ENCODE data around the gene NR1D1. TPM values are rescaled to one million over a fixed set of nuclear protein-coding genes. Genes with fewer than 3 reads are reported as not detected.

The NR1D1 gene
- total and polyA plus RNA-seq, 8 donors = 4.8 to 17.5 (median 11.3) TPM

GRCh38 chr17:40121181-40122135 is 21.1 kb upstream of the NR1D1 start, which contains the start of gene MSL1:
MSL1 (plus strand) TSS chr17:40121971; CDS start chr17:40122613, 642 bp downstream.
- ATAC-seq = peak; percentile 79 to 91 (median 84)
- Histone ChIP-seq H3K9me3 (no peaks in the 10 kb centered on the region), H3K27ac (peak within 1 kb of the TSS; percentile 77 to 94 (median 86)), H3K27me3 (no peaks in the 10 kb centered on the region), H3K4me3 (peak within 1 kb of the TSS; percentile 79 to 100 (median 96)), H3K4me1 (peaks cover 0 to 13% (median 6%) of the 10 kb centered on the region in 3 donors), H3K36me3 (peaks cover 0 to 4% (median 0%) of the 10 kb centered on the region in 3 donors)
- TF ChIP-seq, protein P1, sequence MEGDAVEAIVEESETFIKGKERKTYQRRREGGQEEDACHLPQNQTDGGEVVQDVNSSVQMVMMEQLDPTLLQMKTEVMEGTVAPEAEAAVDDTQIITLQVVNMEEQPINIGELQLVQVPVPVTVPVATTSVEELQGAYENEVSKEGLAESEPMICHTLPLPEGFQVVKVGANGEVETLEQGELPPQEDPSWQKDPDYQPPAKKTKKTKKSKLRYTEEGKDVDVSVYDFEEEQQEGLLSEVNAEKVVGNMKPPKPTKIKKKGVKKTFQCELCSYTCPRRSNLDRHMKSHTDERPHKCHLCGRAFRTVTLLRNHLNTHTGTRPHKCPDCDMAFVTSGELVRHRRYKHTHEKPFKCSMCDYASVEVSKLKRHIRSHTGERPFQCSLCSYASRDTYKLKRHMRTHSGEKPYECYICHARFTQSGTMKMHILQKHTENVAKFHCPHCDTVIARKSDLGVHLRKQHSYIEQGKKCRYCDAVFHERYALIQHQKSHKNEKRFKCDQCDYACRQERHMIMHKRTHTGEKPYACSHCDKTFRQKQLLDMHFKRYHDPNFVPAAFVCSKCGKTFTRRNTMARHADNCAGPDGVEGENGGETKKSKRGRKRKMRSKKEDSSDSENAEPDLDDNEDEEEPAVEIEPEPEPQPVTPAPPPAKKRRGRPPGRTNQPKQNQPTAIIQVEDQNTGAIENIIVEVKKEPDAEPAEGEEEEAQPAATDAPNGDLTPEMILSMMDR (IDR thresholded peaks at IDR 0.05) = no peak
- DNase-seq = peak; percentile 84 to 96 (median 88)
- WGBS, 2 donors = 1 to 2% methylated on average over 56 to 77 of the region's 82 CpGs
- no peak for FAIRE-seq
- intact Hi-C loops (cut with DNase I) = loop anchor here in 1 of 3 donors (10.0 kb wide), 1 partner anchor 57 kb away; the partner anchor contains the start of gene THRA

DNA sequence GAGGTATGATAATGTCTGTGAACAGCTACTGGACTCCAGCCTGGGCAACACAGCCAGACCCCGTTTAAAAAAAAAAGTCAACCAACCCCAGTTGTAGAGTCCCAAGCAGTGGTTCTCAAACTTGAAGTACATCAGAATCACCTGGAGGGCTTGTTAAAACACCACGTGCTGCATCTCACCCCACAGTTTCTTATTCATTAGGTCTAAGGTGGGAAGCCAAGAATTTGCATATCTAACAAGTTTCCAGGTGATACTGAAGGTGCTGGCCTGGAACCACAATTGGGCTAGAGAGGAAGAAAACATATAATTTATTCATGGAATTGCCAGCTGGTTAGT is 14.7 kb upstream of the NR1D1 start:
- H3K4me3 ChIP-seq = no peak overlapping the region
- 17 to 32% methylated on average over 2 of the region's 2 CpGs for WGBS, 2 donors
- TF ChIP-seq, protein P1 (IDR thresholded peaks at IDR 0.05) = no peak
- no peaks in the 10 kb centered on the region for H3K9me3 ChIP-seq
- peaks cover 43 to 50% (median 46%) of the 10 kb centered on the region in 3 donors for H3K4me1 ChIP-seq
- no peak for DNase-seq
- no peak for ATAC-seq
- no peaks in the 10 kb centered on the region for H3K36me3 ChIP-seq
- no peak for FAIRE-seq
- H3K27me3 ChIP-seq = no peaks in the 10 kb centered on the region
- H3K27ac ChIP-seq = peak overlapping the region; percentile 67 to 93 (median 88)
- intact Hi-C loops (cut with DNase I) = loop anchor here in 1 of 3 donors (10.0 kb wide), 1 partner anchor 50 kb away; no protein-coding TSS in a partner anchor

GRCh38 chr17:40113907-40114245 is 13.5 kb upstream of the NR1D1 start:
- TF ChIP-seq, protein P1 (IDR thresholded peaks at IDR 0.05) = no peak
- intact Hi-C loops (cut with DNase I) = loop anchor here in 2 of 3 donors (5.0 to 10.0 kb wide), 2 partner anchors 51 to 53 kb away; no protein-coding TSS in a partner anchor
- Histone ChIP-seq H3K27ac (peak overlapping the region; percentile 67 to 93 (median 88)), H3K27me3 (no peaks in the 10 kb centered on the region), H3K9me3 (no peaks in the 10 kb centered on the region), H3K4me3 (peak overlapping the region in 2 of 4 donors; percentile 31 to 40), H3K4me1 (peaks cover 52 to 58% (median 54%) of the 10 kb centered on the region in 3 donors), H3K36me3 (no peaks in the 10 kb centered on the region)
- no peak for FAIRE-seq
- DNase-seq = no peak
- ATAC-seq = no peak
- WGBS, 2 donors = 37 to 41% methylated on average over 5 of the region's 5 CpGs

- peak; percentile 89 to 96 (median 92) for DNase-seq
- 0% methylated on average over 17 of the region's 17 CpGs for WGBS, 2 donors
- TF ChIP-seq, protein P1 (IDR thresholded peaks at IDR 0.05) = peak; percentile 52 to 75 (median 69)
- Histone ChIP-seq H3K27ac (peak overlapping the region; percentile 67 to 93 (median 88)), H3K27me3 (no peaks in the 10 kb centered on the region), H3K4me3 (peak overlapping the region in 2 of 4 donors; percentile 31 to 40), H3K9me3 (no peaks in the 10 kb centered on the region), H3K4me1 (peaks cover 57 to 63% (median 60%) of the 10 kb centered on the region in 3 donors), H3K36me3 (no peaks in the 10 kb centered on the region)
- ATAC-seq = peak; percentile 73 to 83 (median 78)
- intact Hi-C loops (cut with DNase I) = loop anchor here in 2 of 3 donors (5.0 to 10.0 kb wide), 2 partner anchors 51 to 54 kb away; no protein-coding TSS in a partner anchor
- FAIRE-seq = peak; percentile 59
Observed at GRCh38 chr17:40113110-40113906, 12.9 kb upstream of the NR1D1 start.

Measured in pancreas (tissue), 10 donors.